HepG2 (cell line): ENCODE data around the gene GGPS1. TPM values are rescaled to one million over a fixed set of nuclear protein-coding genes. Genes with fewer than 3 reads are reported as not detected.

ENCODE experiments used
- ATAC-seq: fragments of 200-7000 bp; cut with Tn5 transposase; 3 replicates; pipeline ENCODE4 v1.9.1; 2020; ENCODE audit warnings: mild to moderate bottlenecking, moderate library complexity
- BruUV-seq: library from RNA; stranded (reverse); fragments of 400-500 nt; replicated peaks from 2 replicates; lab custom pipeline; 2021; lab: Mats Ljungman, UMichigan
- CTCF ChIA-PET: fragments of 300-600 bp; formaldehyde crosslinking; extraction: SDS; loops from one replicate; lab custom pipeline; 2021; ENCODE audit warnings: low total read pairs, inconsistent platforms, low intra/inter-chr PET ratio; lab: Yijun Ruan, JAX
- POLR2A ChIA-PET: fragments of 350-600 bp; sonication (Branson Sonifier 250); formaldehyde crosslinking; loops from one replicate; lab custom pipeline; 2020; ENCODE audit warnings: antibody characterized with exemption, inconsistent platforms; lab: Yijun Ruan, JAX
- DNase-seq: peaks from one replicate; pipeline ENCODE4 v3.0.0-alpha.2; 2015; ENCODE audit warnings: low spot score
- FAIRE-seq: peaks from 3 replicates; lab custom pipeline; 2011; peaks lifted over from hg19 to GRCh38; lab: Jason Lieb, UNC
- H2AFZ ChIP-seq: one replicate; pipeline ENCODE4 v1.6.1; 2011; ENCODE audit warnings: low read length, inconsistent platforms
- H3K27ac ChIP-seq: fragments of 300-600 bp; 3 replicates; pipeline ENCODE4 v1.8.0; 2011; ENCODE audit warnings: mixed run types, mild to moderate bottlenecking, mixed read lengths, low read length, inconsistent platforms; ENCODE audit not compliant: insufficient read depth; ENCODE audit errors: extremely low read length
- H3K27me3 ChIP-seq, 2 experiments: fragments of 200-600 bp in 1 of 2; 2 replicates in 1 of 2; 3 replicates in 1 of 2; pipeline versions ENCODE4 v1.6.0 to v1.8.0; 2011; ENCODE audit warnings: low read length in 2 of 2, mild to moderate bottlenecking in 2 of 2, moderate library complexity in 2 of 2, inconsistent platforms in 1 of 2; ENCODE audit not compliant: insufficient read depth in 2 of 2, control insufficient read depth in 1 of 2
- H3K36me3 ChIP-seq, 2 experiments: fragments of 200-600 bp in 1 of 2; replicated peaks in 1 of 2; 2 replicates in 1 of 2; 3 replicates in 1 of 2; pipeline versions ENCODE4 v1.5.1 to v1.8.0; 2011; ENCODE audit warnings: low read length in 2 of 2, inconsistent platforms in 1 of 2; ENCODE audit not compliant: insufficient read depth in 2 of 2, control insufficient read depth in 1 of 2
- H3K4me1 ChIP-seq: 2 replicates; pipeline ENCODE4 v1.5.1; 2012; ENCODE audit warnings: low read length, inconsistent platforms; ENCODE audit not compliant: insufficient read depth
- H3K4me2 ChIP-seq: 2 replicates; pipeline ENCODE4 v1.6.0; 2011; ENCODE audit warnings: low read depth, low read length, inconsistent platforms
- H3K4me3 ChIP-seq, 3 experiments: fragments of 200-600 bp in 1 of 3; sonication (generic), shearing (Covaris generic) in 1 of 3; replicated peaks in 1 of 3; 2 replicates each; pipeline ENCODE4 v1.5.1; 2011 to 2016; ENCODE audit warnings: low read length in 3 of 3, inconsistent platforms in 2 of 3, low read depth in 2 of 3, mild to moderate bottlenecking in 2 of 3, control low read depth in 1 of 3, mixed read lengths in 1 of 3; ENCODE audit not compliant: insufficient read depth in 1 of 3
- H3K79me2 ChIP-seq: one replicate; pipeline ENCODE4 v1.6.1; 2011; ENCODE audit warnings: low read length, inconsistent platforms; ENCODE audit not compliant: insufficient read depth
- H3K9ac ChIP-seq: 2 replicates; pipeline ENCODE4 v1.6.0; 2011; ENCODE audit warnings: mild to moderate bottlenecking, low read depth, low read length, inconsistent platforms; ENCODE audit not compliant: insufficient read depth
- H3K9me3 ChIP-seq: 2 replicates; pipeline ENCODE4 v1.5.1; 2012; ENCODE audit warnings: mild to moderate bottlenecking, low read length
- H4K20me1 ChIP-seq: 2 replicates; pipeline ENCODE4 v1.6.0; 2011; ENCODE audit warnings: inconsistent platforms, mild to moderate bottlenecking, low read length, moderate library complexity; ENCODE audit not compliant: insufficient read depth
- ARNTL ChIP-seq: sonication (generic); formaldehyde crosslinking; IDR thresholded peaks from 2 replicates; pipeline ENCODE4 v1.4.0; 2020; ENCODE audit warnings: mild to moderate bottlenecking, missing genetic modification reagents
- EZH2 ChIP-seq: conservative IDR thresholded peaks from 2 replicates; pipeline ENCODE4 v1.6.1; 2012; ENCODE audit warnings: mild to moderate bottlenecking, low read depth, low read length, moderate library complexity
- FLYWCH1 ChIP-seq: sonication (generic); formaldehyde crosslinking; IDR thresholded peaks from 2 replicates; pipeline ENCODE4 v1.8.1; 2023; ENCODE audit warnings: mild to moderate bottlenecking, missing genetic modification reagents
- MBNL3 ChIP-seq: fragments of 250-450 bp; sonication (Bioruptor Pico); conservative IDR thresholded peaks from 2 replicates; pipeline ENCODE4 v1.8.0; 2022; ENCODE audit warnings: mild to moderate bottlenecking, inconsistent platforms
- NFRKB ChIP-seq: fragments of 450-650 bp; IDR thresholded peaks from 2 replicates; pipeline ENCODE4 v1.6.1; 2017
- PCBP2 ChIP-seq: fragments of 200-400 bp; formaldehyde crosslinking; optimal IDR thresholded peaks from 2 replicates; pipeline ENCODE3; 2018; ENCODE audit warnings: low read length, low read depth; ENCODE audit not compliant: poor library complexity, severe bottlenecking
- SOX5 ChIP-seq: IDR thresholded peaks from 2 replicates; pipeline ENCODE4 v1.6.1; 2016; ENCODE audit warnings: borderline replicate concordance
- STAT5B ChIP-seq: sonication (generic); formaldehyde crosslinking; IDR thresholded peaks from 2 replicates; pipeline ENCODE4 v1.4.0; 2020; ENCODE audit warnings: missing genetic modification reagents
- ZNF326 ChIP-seq: sonication (generic); formaldehyde crosslinking; IDR thresholded peaks from 2 replicates; pipeline ENCODE4 v1.4.0; 2020; ENCODE audit warnings: missing genetic modification reagents, borderline replicate concordance
- WGBS: methylation state at CpG from one replicate; pipeline ENCODE4 v1.1.6; 2017; ENCODE audit warnings: low lambda C conversion rate; 5-methylcytosine and 5-hydroxymethylcytosine counted together
- in situ Hi-C: cut with HindIII; loops from 2 replicates; pipeline ENCODE4 v1.10.0; 2017; ENCODE audit warnings: low pct_unique_long_range_greater_than_20kb; ENCODE audit not compliant: extremely low pct_ligation_motif_present
- intact Hi-C: fragments of 100-400 bp; cut with micrococcal nuclease; formaldehyde crosslinking; loops from one replicate; pipeline ENCODE4 v1.10.0; 2022; ENCODE audit not compliant: unreplicated experiment
- polyA plus RNA-seq, 8 experiments: library from polyadenylated mRNA; depleted of rRNA in 3 of 8; stranded (reverse) in 7 of 8; unstranded in 1 of 8; fragments of >200 nt; fragmentation: Illumina TruSeq in 4 of 8; extraction: Trizol in 4 of 8; gene quantifications; 2 replicates each; pipeline versions ENCODE4 v1.2.1 to v1.2.3, GENCODE V29; 2011 to 2016; ENCODE audit warnings: low read depth in 4 of 8, missing spikeins in 1 of 8, mixed read lengths in 1 of 8; ENCODE audit not compliant: insufficient read depth in 1 of 8
- total RNA-seq, 5 experiments: library from RNA; depleted of rRNA; stranded (reverse); fragments of >200 nt; fragmentation: Illumina TruSeq; extraction: Trizol; gene quantifications; 2 replicates each; pipeline ENCODE4 v1.2.3, GENCODE V29; 2016; ENCODE audit warnings: low read depth in 1 of 5
- TF ChIP-seq, protein P1 (sequence below): sonication (generic); formaldehyde crosslinking; IDR thresholded peaks from 2 replicates; pipeline ENCODE4 v1.5.0; 2020; ENCODE audit warnings: missing genetic modification reagents
- TF ChIP-seq, protein P2 (sequence below): sonication (generic); formaldehyde crosslinking; conservative IDR thresholded peaks from 2 replicates; pipeline ENCODE4 v1.4.0; 2020; ENCODE audit warnings: missing genetic modification reagents

Gene GGPS1
- total and polyA plus RNA-seq, 2 of the 13 experiments (the other 11 are each of a cell fraction or from before 2014, with no cell fraction given) = 28.8 to 42.6 TPM

DNA sequence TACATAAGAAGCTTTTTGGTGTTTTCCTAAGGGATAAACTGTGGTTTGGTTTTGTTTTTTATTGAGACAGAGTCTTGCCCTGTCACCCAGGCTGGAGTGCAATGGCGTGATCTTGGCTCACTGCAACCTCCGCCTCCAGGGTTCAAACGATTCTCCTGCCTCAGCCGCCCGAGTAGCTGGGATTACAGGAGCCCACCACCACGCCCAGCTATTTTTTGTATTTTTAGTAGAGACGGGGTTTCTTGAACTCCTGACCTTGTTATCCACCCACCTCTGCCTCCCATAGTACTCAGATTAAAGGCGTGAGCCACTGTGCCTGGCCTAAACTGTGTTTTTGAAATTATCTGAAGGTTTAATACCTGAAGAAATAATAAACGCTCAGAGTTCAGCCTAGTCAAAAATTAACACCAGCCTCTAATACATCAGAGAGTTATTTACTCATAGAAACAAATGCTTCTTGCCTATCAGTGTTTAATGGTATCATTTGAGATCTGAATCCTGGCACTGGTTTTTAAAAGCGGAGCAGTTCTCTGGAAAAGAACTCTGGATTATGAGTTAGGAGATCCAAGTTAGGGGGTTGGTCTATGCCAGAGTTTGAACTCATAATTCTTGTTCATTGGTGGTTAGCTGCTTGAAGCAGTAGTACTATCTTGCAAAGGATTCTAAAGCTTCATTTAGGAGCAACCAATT, 29.1 kb upstream of the GGPS1 start:
- CTCF ChIA-PET = no interaction called here
- WGBS = 54% methylated on average over 10 of the region's 10 CpGs
- POLR2A ChIA-PET = interaction anchor here (0.8 to 1.0 kb wide), 2 partner anchors 28 to 68 kb away, joined by 3 read pairs; partner anchors contain the start of genes ARID4B and TBCE

More for the DNA sequence above, 29.1 kb upstream of the GGPS1 start:
- no peak for DNase-seq
- Histone ChIP-seq H4K20me1 (peaks cover 46% of the 10 kb centered on the region), H3K4me3 (no peak overlapping the region), H3K27ac (peak overlapping the region; percentile 46), H3K79me2 (peaks cover 92% of the 10 kb centered on the region), H3K9ac (peak overlapping the region; percentile 3; the same call in 1 of the 2 replicates), H3K9me3 (no peaks in the 10 kb centered on the region), H3K4me2 (peak overlapping the region; percentile 11), H3K36me3 (no peaks in the 10 kb centered on the region), H2AFZ (no peak overlapping the region), H3K4me1 (peaks cover 78% of the 10 kb centered on the region), H3K27me3 (no peaks in the 10 kb centered on the region)
- in situ Hi-C loops = no loop called here
- TSS peak; percentile 25 for BruUV-seq
- no peak for FAIRE-seq
- TF ChIP-seq ARNTL (CRISPR knock-in tag) (no peak), EZH2 (no peak), FLYWCH1 (CRISPR knock-in tag) (no peak), PCBP2 (no peak), STAT5B (CRISPR knock-in tag) (no peak), MBNL3 (CRISPR knock-in tag) (no peak), SOX5 (CRISPR knock-in tag) (no peak), ZNF326 (CRISPR knock-in tag) (no peak), NFRKB (no peak)
- TF ChIP-seq, protein P1, sequence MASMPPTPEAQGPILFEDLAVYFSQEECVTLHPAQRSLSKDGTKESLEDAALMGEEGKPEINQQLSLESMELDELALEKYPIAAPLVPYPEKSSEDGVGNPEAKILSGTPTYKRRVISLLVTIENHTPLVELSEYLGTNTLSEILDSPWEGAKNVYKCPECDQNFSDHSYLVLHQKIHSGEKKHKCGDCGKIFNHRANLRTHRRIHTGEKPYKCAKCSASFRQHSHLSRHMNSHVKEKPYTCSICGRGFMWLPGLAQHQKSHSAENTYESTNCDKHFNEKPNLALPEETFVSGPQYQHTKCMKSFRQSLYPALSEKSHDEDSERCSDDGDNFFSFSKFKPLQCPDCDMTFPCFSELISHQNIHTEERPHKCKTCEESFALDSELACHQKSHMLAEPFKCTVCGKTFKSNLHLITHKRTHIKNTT = no peak
- TF ChIP-seq, protein P2, sequence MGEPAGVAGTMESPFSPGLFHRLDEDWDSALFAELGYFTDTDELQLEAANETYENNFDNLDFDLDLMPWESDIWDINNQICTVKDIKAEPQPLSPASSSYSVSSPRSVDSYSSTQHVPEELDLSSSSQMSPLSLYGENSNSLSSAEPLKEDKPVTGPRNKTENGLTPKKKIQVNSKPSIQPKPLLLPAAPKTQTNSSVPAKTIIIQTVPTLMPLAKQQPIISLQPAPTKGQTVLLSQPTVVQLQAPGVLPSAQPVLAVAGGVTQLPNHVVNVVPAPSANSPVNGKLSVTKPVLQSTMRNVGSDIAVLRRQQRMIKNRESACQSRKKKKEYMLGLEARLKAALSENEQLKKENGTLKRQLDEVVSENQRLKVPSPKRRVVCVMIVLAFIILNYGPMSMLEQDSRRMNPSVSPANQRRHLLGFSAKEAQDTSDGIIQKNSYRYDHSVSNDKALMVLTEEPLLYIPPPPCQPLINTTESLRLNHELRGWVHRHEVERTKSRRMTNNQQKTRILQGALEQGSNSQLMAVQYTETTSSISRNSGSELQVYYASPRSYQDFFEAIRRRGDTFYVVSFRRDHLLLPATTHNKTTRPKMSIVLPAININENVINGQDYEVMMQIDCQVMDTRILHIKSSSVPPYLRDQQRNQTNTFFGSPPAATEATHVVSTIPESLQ (CRISPR knock-in tag) = no peak
- intact Hi-C loops = no loop called here
- no peak; the same call in 2 of the 3 replicates for ATAC-seq
